K562 (cell line): ENCODE results near the gene PRKACG. TPM values are rescaled to one million over a fixed set of nuclear protein-coding genes. Genes with fewer than 3 reads are reported as not detected.

ENCODE experiments used
- BCL6 ChIP-seq: fragments of 250-450 bp; sonication (Bioruptor Pico); IDR thresholded peaks from 2 replicates; pipeline ENCODE4 v1.4.0; 2020
- BMI1 ChIP-seq: fragments of 150-350 bp; IDR thresholded peaks from 2 replicates; pipeline ENCODE4 v1.6.1; 2014; ENCODE audit warnings: low read length
- KLF1 ChIP-seq: fragments of 450-650 bp; IDR thresholded peaks from 2 replicates; pipeline ENCODE4 v1.6.1; 2016; ENCODE audit warnings: missing genetic modification characterization, missing compliant biosample characterization
- L3MBTL2 ChIP-seq: fragments of 450-650 bp; IDR thresholded peaks from 2 replicates; pipeline ENCODE4 v1.6.1; 2016; ENCODE audit warnings: mild to moderate bottlenecking, moderate library complexity
- MIER1 ChIP-seq: fragments of 450-650 bp; IDR thresholded peaks from 2 replicates; pipeline ENCODE4 v1.6.1; 2016; ENCODE audit warnings: antibody characterized with exemption, mild to moderate bottlenecking, low read depth
- NR4A1 ChIP-seq, 2 experiments: fragments of 250-450 bp in 1 of 2; fragments of 450-650 bp in 1 of 2; sonication (Bioruptor Pico) in 1 of 2; IDR thresholded peaks; 2 replicates each; pipeline versions ENCODE4 v1.4.0 to v1.6.1; 2016 to 2020; ENCODE audit warnings: mild to moderate bottlenecking in 2 of 2, missing compliant biosample characterization in 1 of 2, missing genetic modification characterization in 1 of 2, moderate library complexity in 1 of 2
- POLR3G ChIP-seq: IDR thresholded peaks from 2 replicates; pipeline ENCODE4 v1.6.1; 2011; ENCODE audit not compliant: insufficient read length, insufficient replicate concordance; ENCODE audit errors: extremely low read depth
- RBM15 ChIP-seq: fragments of 200-400 bp; formaldehyde crosslinking; IDR thresholded peaks from 2 replicates; pipeline ENCODE4 v1.6.1; 2018; ENCODE audit warnings: mild to moderate bottlenecking, low read length, moderate library complexity; ENCODE audit not compliant: insufficient read depth
- SIX5 ChIP-seq, 2 experiments: IDR thresholded peaks; 2 replicates each; pipeline ENCODE4 v1.6.1; 2011; ENCODE audit warnings: low read length in 2 of 2, borderline replicate concordance in 1 of 2, low read depth in 1 of 2, mild to moderate bottlenecking in 1 of 2, moderate library complexity in 1 of 2; ENCODE audit not compliant: insufficient read depth in 1 of 2
- TRIM24 ChIP-seq, 2 experiments: fragments of 450-650 bp; IDR thresholded peaks; 2 replicates each; pipeline ENCODE4 v1.6.1; 2016
- ZNF175 ChIP-seq: fragments of 200-800 bp; sonication (Bioruptor generic); IDR thresholded peaks from 2 replicates; pipeline ENCODE4 v1.6.1; 2016; ENCODE audit warnings: low read depth, mild to moderate bottlenecking, missing genetic modification characterization, missing compliant biosample characterization
- polyA plus RNA-seq, 8 experiments: library from polyadenylated mRNA; depleted of rRNA in 4 of 8; stranded (reverse) in 5 of 8; unstranded in 3 of 8; fragments of >200 nt; fragmentation: Nextera tagmentation in 2 of 8; fragmentation: Illumina TruSeq in 1 of 8; extraction: Ambion mirVana in 2 of 8; extraction: Trizol in 1 of 8; gene quantifications; 2 replicates each; pipeline versions ENCODE4 v1.2.1 to v1.2.3, GENCODE V29; 2011 to 2014; ENCODE audit warnings: inconsistent platforms in 1 of 8, missing spikeins in 1 of 8
- total RNA-seq, 7 experiments: library from RNA; depleted of rRNA in 6 of 7; stranded (reverse); fragments of >200 nt in 6 of 7; fragmentation: Illumina TruSeq in 2 of 7; extraction: Trizol in 2 of 7; gene quantifications; 2 replicates each; pipeline versions ENCODE4 v1.2.1 to v1.2.3, GENCODE V29; 2011 to 2021; ENCODE audit warnings: low replicate concordance in 1 of 7
- TF ChIP-seq, protein P1 (sequence below): fragments of 450-650 bp; IDR thresholded peaks from 2 replicates; pipeline ENCODE4 v1.6.1; 2016; ENCODE audit warnings: low read depth
- TF ChIP-seq, protein P2 (sequence below): sonication (generic); formaldehyde crosslinking; IDR thresholded peaks from 2 replicates; pipeline ENCODE4 v1.8.1; 2023; ENCODE audit warnings: mild to moderate bottlenecking, missing genetic modification reagents
- TF ChIP-seq, protein P3 (sequence below): fragments of 450-650 bp; IDR thresholded peaks from 2 replicates; pipeline ENCODE4 v1.6.1; 2016

Gene PRKACG
- total and polyA plus RNA-seq, 9 of the 15 experiments (the other 6 are each of a cell fraction or from before 2014, with no cell fraction given): not detected

DNA sequence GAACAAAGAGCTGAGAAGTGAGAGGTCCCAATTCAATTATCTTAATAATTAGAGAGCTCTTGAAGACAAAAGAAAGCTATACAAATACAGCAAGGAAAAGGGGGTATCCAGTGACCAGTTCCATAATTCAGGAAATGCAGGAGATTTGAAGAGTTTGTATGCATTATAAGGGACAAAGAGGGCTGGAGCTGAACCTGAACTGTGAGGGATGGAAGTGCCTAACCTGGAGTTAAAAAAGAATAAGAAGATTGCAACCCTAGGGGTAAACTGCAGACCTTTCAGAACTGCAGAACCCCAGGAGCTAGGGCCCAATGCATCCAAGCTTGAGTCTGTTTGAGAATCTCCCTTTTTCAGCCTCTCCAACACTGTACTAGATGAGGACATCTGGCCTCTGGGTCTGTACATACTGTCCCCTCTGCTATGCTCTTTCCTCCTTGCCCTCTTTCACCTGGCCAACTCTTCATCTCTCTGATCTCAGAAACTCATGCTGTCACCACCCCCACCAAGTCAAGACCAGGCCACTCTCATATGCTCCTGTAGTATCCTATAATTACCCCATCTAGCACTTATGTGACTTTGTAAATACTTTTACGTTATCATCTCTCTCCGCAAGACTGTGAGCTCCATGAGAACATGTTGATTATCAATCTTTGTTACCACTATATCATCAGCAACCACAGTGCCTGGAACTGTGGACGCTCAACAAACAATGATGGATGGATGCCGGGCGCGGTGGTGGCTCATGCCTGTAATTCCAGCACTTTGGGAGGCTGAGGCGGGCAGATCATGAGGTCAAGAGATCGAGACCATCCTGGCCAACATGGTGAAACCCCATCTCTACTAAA is 6.6 kb upstream of the PRKACG start (continued):
- TF ChIP-seq, protein P1, sequence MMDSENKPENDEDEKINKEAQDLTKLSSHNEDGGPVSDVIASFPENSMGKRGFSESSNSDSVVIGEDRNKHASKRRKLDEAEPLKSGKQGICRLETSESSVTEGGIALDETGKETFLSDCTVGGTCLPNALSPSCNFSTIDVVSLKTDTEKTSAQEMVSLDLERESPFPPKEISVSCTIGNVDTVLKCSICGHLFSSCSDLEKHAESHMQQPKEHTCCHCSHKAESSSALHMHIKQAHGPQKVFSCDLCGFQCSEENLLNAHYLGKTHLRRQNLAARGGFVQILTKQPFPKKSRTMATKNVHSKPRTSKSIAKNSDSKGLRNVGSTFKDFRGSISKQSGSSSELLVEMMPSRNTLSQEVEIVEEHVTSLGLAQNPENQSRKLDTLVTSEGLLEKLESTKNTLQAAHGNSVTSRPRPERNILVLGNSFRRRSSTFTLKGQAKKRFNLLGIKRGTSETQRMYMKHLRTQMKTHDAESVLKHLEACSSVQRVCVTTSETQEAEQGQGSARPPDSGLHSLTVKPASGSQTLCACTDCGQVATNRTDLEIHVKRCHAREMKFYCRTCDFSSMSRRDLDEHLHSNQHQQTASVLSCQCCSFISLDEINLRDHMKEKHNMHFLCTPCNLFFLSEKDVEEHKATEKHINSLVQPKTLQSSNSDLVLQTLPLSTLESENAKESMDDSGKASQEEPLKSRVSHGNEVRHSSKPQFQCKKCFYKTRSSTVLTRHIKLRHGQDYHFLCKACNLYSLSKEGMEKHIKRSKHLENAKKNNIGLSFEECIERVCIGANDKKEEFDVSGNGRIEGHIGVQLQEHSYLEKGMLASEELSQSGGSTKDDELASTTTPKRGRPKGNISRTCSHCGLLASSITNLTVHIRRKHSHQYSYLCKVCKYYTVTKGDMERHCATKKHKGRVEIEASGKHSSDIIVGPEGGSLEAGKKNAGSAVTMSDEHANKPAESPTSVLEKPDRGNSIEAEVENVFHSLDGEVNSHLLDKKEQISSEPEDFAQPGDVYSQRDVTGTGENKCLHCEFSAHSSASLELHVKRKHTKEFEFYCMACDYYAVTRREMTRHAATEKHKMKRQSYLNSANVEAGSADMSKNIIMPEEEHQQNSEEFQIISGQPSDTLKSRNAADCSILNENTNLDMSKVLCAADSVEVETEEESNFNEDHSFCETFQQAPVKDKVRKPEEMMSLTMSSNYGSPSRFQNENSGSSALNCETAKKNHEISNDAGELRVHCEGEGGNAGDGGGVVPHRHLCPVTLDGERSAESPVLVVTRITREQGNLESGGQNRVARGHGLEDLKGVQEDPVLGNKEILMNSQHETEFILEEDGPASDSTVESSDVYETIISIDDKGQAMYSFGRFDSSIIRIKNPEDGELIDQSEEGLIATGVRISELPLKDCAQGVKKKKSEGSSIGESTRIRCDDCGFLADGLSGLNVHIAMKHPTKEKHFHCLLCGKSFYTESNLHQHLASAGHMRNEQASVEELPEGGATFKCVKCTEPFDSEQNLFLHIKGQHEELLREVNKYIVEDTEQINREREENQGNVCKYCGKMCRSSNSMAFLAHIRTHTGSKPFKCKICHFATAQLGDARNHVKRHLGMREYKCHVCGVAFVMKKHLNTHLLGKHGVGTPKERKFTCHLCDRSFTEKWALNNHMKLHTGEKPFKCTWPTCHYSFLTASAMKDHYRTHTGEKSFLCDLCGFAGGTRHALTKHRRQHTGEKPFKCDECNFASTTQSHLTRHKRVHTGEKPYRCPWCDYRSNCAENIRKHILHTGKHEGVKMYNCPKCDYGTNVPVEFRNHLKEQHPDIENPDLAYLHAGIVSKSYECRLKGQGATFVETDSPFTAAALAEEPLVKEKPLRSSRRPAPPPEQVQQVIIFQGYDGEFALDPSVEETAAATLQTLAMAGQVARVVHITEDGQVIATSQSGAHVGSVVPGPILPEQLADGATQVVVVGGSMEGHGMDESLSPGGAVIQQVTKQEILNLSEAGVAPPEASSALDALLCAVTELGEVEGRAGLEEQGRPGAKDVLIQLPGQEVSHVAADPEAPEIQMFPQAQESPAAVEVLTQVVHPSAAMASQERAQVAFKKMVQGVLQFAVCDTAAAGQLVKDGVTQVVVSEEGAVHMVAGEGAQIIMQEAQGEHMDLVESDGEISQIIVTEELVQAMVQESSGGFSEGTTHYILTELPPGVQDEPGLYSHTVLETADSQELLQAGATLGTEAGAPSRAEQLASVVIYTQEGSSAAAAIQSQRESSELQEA: no peak
- TF ChIP-seq, protein P2, sequence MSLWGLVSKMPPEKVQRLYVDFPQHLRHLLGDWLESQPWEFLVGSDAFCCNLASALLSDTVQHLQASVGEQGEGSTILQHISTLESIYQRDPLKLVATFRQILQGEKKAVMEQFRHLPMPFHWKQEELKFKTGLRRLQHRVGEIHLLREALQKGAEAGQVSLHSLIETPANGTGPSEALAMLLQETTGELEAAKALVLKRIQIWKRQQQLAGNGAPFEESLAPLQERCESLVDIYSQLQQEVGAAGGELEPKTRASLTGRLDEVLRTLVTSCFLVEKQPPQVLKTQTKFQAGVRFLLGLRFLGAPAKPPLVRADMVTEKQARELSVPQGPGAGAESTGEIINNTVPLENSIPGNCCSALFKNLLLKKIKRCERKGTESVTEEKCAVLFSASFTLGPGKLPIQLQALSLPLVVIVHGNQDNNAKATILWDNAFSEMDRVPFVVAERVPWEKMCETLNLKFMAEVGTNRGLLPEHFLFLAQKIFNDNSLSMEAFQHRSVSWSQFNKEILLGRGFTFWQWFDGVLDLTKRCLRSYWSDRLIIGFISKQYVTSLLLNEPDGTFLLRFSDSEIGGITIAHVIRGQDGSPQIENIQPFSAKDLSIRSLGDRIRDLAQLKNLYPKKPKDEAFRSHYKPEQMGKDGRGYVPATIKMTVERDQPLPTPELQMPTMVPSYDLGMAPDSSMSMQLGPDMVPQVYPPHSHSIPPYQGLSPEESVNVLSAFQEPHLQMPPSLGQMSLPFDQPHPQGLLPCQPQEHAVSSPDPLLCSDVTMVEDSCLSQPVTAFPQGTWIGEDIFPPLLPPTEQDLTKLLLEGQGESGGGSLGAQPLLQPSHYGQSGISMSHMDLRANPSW: no peak
- TF ChIP-seq POLR3G (no peak), NR4A1 (CRISPR knock-in tag; IDR thresholded peaks at IDR 0.05) (no peak), NR4A1 (tag; IDR thresholded peaks at IDR 0.05) (0 out of 2 replicates have a peak, but pooled peaks have one; percentile 29), TRIM24 (IDR thresholded peaks at IDR 0.05) (peak in 1 of 2 experiments; percentile 19; a peak in 1 of 4 replicates), MIER1 (no peak), KLF1 (tag) (no peak), SIX5 (IDR thresholded peaks at IDR 0.05; ENCODE audit: borderline replicate concordance in 1 of 2, insufficient read depth in 1 of 2, low read depth in 1 of 2, low read length in 2 of 2) (no peak), BCL6 (CRISPR knock-in tag) (no peak), L3MBTL2 (no peak; the same call in 1 of the 2 replicates), ZNF175 (no peak), RBM15 (no peak), BMI1 (no peak)
- TF ChIP-seq, protein P3, sequence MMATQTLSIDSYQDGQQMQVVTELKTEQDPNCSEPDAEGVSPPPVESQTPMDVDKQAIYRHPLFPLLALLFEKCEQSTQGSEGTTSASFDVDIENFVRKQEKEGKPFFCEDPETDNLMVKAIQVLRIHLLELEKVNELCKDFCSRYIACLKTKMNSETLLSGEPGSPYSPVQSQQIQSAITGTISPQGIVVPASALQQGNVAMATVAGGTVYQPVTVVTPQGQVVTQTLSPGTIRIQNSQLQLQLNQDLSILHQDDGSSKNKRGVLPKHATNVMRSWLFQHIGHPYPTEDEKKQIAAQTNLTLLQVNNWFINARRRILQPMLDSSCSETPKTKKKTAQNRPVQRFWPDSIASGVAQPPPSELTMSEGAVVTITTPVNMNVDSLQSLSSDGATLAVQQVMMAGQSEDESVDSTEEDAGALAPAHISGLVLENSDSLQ: peak; percentile 65
